GM12873 (cell line): ENCODE results near the gene LMX1B.

Experiments used
- TF ChIP-seq, protein P1 (sequence below): IDR thresholded peaks from 2 replicates; pipeline ENCODE4 v1.5.1; 2012; ENCODE audit warnings: low read depth, mild to moderate bottlenecking, moderate library complexity, low read length, control low read depth; ENCODE audit not compliant: insufficient read depth; ENCODE audit errors: missing control alignments

The LMX1B gene

DNA sequence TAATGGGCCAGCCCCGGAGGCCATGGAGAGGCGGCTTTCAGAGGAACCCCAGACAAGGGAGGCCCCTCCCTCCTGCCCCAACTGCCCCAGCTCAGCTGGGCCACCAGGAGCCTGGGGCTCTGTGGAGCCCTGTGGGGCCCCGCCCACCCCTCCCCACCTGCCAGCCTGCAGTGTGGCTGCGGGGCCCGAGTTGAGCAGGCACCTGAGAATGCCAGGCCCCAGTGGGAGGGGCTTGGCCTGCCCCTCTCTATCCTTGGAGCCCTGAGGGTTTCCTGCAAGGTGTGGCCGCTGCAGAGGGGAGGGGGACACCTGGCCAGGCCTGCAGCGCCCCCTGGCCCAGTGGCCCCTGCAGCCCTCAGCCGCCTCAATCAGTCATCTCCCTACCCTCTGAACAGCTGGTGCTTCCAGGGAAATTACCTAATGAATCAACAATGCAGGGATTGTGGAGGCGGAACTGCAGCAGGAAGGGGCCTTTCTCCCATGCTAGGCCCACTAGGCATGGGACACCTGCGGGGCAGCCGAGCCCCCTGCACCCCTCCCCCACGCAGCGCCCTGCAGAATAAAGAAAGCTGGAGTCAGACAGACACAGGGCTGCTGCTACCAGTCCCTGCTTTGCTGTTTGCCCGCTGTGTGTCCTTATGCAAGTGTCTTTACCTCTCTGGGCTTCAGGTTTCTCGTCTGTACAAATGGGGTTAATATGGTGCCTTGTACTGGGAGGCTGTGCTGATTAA lies 48.0 kb downstream of the LMX1B start:
- TF ChIP-seq, protein P1, sequence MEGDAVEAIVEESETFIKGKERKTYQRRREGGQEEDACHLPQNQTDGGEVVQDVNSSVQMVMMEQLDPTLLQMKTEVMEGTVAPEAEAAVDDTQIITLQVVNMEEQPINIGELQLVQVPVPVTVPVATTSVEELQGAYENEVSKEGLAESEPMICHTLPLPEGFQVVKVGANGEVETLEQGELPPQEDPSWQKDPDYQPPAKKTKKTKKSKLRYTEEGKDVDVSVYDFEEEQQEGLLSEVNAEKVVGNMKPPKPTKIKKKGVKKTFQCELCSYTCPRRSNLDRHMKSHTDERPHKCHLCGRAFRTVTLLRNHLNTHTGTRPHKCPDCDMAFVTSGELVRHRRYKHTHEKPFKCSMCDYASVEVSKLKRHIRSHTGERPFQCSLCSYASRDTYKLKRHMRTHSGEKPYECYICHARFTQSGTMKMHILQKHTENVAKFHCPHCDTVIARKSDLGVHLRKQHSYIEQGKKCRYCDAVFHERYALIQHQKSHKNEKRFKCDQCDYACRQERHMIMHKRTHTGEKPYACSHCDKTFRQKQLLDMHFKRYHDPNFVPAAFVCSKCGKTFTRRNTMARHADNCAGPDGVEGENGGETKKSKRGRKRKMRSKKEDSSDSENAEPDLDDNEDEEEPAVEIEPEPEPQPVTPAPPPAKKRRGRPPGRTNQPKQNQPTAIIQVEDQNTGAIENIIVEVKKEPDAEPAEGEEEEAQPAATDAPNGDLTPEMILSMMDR = no peak

DNA sequence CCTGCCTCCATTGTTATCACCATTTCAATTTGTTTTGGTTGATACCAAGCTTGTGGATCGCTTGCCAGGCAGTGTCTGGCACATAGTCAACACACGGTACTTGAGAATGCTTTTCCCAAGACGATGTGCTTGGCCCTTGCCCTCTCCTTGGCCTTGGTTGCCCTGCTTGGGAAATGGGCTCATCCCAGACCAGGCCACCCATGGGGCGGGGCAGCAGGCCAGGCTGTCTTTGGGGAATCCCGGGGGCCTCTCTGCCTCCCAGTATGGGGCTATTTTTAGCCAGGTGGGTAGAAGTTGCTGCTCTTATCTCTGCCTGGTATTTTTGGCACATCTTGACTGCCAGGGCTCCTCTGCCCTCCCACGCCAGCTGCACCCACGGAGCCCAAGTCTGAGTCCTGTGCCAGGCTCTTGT lies 49.9 kb downstream of the LMX1B start:
- TF ChIP-seq, protein P1 = no peak

DNA sequence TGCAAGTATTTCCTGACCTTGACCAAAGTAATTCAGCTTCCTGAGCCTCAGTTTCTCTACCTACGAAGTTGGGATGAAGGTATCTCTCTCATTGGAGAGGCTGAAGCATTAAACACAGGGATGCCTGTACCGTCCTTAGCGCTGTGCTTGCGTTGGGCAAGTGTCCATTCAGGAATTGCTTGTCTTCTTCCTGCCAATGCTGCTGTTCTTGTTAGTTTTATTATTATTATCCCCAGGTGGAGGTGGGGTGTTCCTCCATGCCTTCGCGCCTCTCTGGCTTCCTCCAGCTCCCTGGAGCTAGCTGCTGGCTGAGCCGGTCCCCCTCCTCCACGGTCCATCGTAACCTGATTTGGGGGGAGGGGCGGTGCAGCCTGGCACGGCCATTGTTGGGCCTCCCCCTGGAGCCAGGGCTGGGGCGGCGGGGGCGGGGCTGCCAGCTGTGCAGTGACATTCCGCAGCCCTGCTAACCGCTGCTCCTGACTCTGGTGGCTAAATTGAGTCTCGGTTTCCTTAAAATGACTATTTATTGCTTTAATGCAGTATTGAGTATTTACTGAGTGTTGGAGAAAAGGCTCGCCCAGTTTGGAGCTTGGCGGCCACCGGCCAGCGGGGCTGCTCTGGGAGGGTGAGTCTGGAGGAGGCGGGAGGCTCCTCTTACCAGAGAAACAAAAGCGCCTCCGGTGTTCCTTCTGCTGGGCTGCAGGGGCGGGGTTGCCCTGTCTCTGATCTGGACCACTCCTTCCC lies 51.3 kb downstream of the LMX1B start:
- TF ChIP-seq, protein P1 = no peak

DNA sequence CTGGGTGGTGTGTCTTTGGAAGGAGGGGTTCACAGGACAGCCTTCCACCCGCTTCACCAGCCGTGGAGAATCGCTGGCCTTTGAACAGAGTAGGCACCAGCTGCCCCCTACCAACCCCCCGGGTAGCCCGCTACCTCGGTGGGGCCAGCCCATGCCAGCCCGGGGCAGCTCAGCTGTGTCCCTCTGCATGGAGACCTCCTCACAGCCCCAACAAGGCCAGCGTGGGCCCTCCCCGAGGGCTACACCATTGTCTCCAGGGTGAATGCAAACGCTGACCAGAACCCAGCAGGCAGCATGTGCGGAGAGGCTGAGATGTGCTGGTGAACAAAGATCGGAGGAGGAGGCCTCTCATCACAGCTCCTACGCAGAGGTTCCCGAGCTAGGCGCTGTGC lies 51.9 kb downstream of the LMX1B start:
- TF ChIP-seq, protein P1 = no peak

DNA sequence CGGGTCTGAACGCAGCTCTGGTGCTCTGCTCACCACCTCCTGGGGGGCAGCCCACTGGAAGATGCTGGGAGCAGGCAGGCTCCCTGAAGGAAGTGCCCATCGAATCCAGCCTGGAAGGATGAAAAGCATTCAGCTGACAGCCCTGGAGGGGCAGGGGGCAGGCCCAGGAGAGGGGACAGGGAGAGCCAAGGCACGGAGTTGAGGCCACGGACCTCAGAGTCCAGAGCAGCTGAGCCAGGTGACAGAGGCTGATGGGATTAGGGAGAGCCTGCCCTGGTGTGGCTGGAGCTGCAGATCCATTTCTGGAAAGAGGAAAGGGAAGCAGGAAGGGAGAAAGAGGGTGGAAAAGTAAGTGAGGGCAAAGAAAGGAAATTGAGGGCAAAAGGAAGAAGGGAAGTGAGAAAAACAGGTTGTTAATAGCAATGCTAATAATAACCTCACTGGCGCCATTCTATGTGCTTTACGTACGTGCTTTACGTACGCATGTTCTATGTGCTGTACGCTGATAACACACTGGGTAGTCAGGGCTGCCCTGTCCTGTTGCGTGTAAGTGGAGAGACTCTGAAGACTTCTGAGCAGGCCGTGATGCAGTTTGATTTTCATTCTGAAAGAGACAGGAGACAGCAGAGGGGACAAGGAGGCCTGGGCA lies 52.6 kb downstream of the LMX1B start:
- TF ChIP-seq, protein P1 = no peak

- TF ChIP-seq, protein P1 = no peak
Observed at GRCh38 chr9:126667190-126668055, 53.7 kb downstream of the LMX1B start.

GRCh38 chr9:126668058-126668457 lies 54.3 kb downstream of the LMX1B start:
- TF ChIP-seq, protein P1 = no peak
